BLaER1 (cell line): ENCODE results near the gene ZNF598.

Experiments
- H3K27ac ChIP-seq: shearing (Covaris generic); formaldehyde crosslinking; 2 replicates; pipeline ENCODE4 v1.8.1; 2022
- H3K27me3 ChIP-seq: shearing (Covaris generic); formaldehyde crosslinking; 2 replicates; pipeline ENCODE4 v1.8.1; 2022
- H3K36me3 ChIP-seq: shearing (Covaris generic); formaldehyde crosslinking; 2 replicates; pipeline ENCODE4 v1.8.1; 2022
- H3K4me1 ChIP-seq: shearing (Covaris generic); formaldehyde crosslinking; 2 replicates; pipeline ENCODE4 v1.8.1; 2022
- H3K4me2 ChIP-seq: shearing (Covaris generic); formaldehyde crosslinking; 2 replicates; pipeline ENCODE4 v1.8.1; 2022
- H3K4me3 ChIP-seq: shearing (Covaris generic); formaldehyde crosslinking; 2 replicates; pipeline ENCODE4 v1.8.1; 2022
- H3K9ac ChIP-seq: shearing (Covaris generic); formaldehyde crosslinking; 2 replicates; pipeline ENCODE4 v1.8.1; 2022
- H3K9me3 ChIP-seq: shearing (Covaris generic); formaldehyde crosslinking; 2 replicates; pipeline ENCODE4 v1.8.1; 2022
- H4K20me1 ChIP-seq: shearing (Covaris generic); formaldehyde crosslinking; 2 replicates; pipeline ENCODE4 v1.8.1; 2022
- Cebpa-rat ChIP-seq: shearing (Covaris generic); IDR thresholded peaks from 2 replicates; pipeline ENCODE4 v1.8.1; 2022

Gene ZNF598

DNA sequence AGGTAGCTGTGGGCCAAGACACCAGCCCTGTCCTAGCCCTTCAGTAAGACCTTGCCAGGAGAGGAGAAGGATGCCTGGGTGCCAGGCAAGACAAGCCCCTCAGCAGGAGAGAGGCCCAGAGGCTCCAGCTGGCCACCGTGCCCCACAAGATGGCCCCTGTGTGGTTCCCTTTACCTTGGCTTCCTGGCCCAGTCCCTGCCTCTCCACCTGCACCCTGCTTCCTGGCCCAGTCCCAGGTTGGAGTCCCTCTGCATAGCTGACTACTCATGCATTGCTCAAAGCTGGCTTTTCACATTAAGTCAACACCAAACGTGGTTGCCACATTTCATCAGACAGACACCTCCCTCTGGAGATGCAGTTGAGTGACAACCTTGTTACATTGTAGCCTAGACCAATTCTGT lies 15.9 kb downstream of the ZNF598 start:
- H3K27ac ChIP-seq: no peak overlapping the region

DNA sequence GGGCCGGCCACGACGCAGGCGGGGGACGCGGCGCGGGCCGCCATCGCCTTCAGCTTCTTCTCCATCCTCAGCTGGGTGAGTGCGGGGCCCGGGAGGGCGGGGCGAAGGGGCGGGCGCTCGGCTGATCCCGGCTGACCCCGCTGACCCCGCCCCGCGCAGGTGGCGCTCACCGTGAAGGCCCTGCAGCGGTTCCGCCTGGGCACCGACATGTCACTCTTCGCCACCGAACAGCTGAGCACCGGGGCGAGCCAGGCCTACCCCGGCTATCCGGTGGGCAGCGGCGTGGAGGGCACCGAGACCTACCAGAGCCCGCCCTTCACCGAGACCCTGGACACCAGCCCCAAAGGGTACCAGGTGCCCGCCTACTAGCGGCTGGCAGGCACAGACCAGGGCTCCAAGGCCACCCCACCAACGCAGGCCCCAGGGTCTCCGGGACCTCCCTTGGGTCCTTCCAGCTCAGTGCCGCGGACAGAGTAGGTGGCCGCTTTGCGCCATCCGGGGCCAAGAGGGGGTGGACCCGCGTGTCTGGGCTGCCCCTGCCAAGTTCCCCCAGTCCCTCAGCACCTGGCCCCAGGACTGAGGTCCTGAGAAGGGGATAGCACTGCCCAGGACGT lies 16.8 kb downstream of the ZNF598 start:
- no peak overlapping the region for H3K9ac ChIP-seq

More for the DNA sequence above, 15.9 kb downstream of the ZNF598 start:
- Histone ChIP-seq H4K20me1 (peaks cover 25% of the 10 kb centered on the region), H3K4me3 (no peak overlapping the region), H3K27me3 (peaks cover 43% of the 10 kb centered on the region), H3K36me3 (peaks cover 36% of the 10 kb centered on the region), H3K4me1 (peaks cover 40% of the 10 kb centered on the region), H3K9ac (0 out of 2 replicates have a peak overlapping the region, but pooled peaks have one; percentile 41), H3K9me3 (no peaks in the 10 kb centered on the region), H3K4me2 (peak overlapping the region; percentile 32)
- TF ChIP-seq Cebpa-rat: no peak

DNA sequence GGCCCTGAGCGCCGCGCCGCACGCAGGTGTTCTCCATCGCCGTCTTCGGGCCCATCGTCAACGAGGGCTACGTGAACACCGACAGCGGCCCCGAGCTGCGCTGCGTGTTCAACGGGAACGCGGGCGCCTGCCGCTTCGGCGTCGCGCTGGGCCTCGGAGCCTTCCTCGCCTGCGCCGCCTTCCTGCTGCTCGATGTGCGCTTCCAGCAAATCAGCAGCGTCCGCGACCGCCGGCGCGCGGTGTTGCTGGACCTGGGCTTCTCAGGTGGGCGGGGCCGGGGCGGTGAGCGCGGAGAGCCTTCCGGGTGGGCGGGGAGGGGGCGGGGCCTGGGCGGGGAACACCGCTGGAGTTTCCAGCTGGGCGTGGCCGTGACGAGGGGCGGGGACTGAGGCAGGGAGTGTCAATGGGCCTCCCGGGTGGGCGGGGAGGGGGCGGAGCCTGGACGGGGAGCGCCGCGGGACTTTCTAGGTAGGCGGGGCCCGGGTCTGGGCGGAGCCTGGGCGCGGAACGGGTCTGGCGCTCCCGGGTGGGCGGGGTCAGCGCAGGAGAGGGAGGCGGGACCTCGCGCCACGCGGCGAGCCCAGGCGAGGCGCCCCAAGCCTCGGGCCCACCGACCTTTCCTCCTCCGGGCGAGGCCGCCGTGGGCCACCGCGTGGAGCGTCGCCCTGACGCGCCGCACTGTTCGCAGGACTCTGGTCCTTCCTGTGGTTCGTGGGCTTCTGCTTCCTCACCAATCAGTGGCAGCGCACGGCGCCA lies 17.5 kb downstream of the ZNF598 start:
- H3K4me3 ChIP-seq: peak overlapping the region; percentile 56

More for the DNA sequence above, 16.8 kb downstream of the ZNF598 start:
- Histone ChIP-seq H3K27me3 (peaks cover 52% of the 10 kb centered on the region), H3K4me1 (peaks cover 40% of the 10 kb centered on the region), H3K36me3 (peaks cover 27% of the 10 kb centered on the region), H3K4me3 (no peak overlapping the region), H3K9me3 (no peaks in the 10 kb centered on the region), H4K20me1 (peaks cover 23% of the 10 kb centered on the region), H3K27ac (no peak overlapping the region), H3K4me2 (peak overlapping the region; percentile 32)
- TF ChIP-seq Cebpa-rat: no peak

DNA sequence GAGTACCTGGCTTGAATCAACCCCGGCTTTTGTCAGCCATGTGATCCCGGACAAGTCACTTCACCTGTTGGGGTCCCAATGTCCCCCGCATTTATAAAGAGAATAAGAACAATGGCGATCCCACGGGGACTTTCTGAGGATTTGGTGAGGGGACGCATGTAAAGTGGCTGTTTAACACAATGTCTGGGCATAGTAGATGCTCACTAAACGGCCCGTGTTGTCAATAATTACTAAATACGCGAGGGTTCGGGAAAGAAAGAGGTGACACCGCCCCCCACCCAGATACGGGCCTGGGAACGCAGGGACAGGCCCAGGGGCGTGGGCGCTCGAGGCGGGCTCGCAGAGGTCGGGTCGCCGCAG lies 18.1 kb downstream of the ZNF598 start:
- Histone ChIP-seq H3K9me3 (no peaks in the 10 kb centered on the region), H3K27ac (no peak overlapping the region), H3K4me2 (peak overlapping the region; percentile 75), H4K20me1 (peaks cover 20% of the 10 kb centered on the region), H3K27me3 (peaks cover 52% of the 10 kb centered on the region), H3K36me3 (peaks cover 23% of the 10 kb centered on the region), H3K9ac (no peak overlapping the region), H3K4me1 (peaks cover 40% of the 10 kb centered on the region), H3K4me3 (peak overlapping the region; percentile 56)
- no peak for TF ChIP-seq Cebpa-rat

More for the DNA sequence above, 17.5 kb downstream of the ZNF598 start:
- Histone ChIP-seq H3K9ac (no peak overlapping the region), H3K27me3 (peaks cover 52% of the 10 kb centered on the region), H4K20me1 (peaks cover 21% of the 10 kb centered on the region), H3K27ac (no peak overlapping the region), H3K36me3 (peaks cover 23% of the 10 kb centered on the region), H3K4me1 (peaks cover 40% of the 10 kb centered on the region), H3K9me3 (no peaks in the 10 kb centered on the region), H3K4me2 (peak overlapping the region; percentile 75)
- TF ChIP-seq Cebpa-rat: no peak

DNA sequence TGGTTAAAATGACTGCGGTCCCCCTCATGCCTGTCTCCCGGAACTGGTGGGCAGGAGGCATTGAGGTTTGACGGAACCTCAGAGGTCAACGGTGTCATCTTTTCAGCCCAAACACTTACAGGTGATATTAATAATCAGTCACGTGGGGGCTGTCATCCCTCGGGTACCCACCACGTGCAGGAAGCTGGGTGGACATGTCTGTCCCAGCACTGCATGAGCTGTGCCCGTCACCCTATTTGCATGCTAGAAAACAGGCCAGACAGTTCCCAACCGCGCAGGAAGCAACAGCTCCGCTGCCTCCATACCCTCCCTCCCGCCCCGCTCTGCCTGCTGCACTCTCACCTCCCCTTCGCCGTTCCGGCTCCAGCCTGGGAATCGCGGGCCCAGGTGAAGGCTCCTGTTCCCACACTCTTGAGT lies 18.5 kb downstream of the ZNF598 start:
- H3K9me3 ChIP-seq: no peaks in the 10 kb centered on the region
- no peak for TF ChIP-seq Cebpa-rat
- H4K20me1 ChIP-seq: peaks cover 20% of the 10 kb centered on the region
- H3K4me1 ChIP-seq: peaks cover 41% of the 10 kb centered on the region
- H3K27me3 ChIP-seq: peaks cover 52% of the 10 kb centered on the region
- H3K27ac ChIP-seq: no peak overlapping the region
- H3K36me3 ChIP-seq: peaks cover 23% of the 10 kb centered on the region
- no peak overlapping the region for H3K9ac ChIP-seq
- H3K4me3 ChIP-seq: peak overlapping the region; percentile 56
- peak overlapping the region; percentile 75 for H3K4me2 ChIP-seq

DNA sequence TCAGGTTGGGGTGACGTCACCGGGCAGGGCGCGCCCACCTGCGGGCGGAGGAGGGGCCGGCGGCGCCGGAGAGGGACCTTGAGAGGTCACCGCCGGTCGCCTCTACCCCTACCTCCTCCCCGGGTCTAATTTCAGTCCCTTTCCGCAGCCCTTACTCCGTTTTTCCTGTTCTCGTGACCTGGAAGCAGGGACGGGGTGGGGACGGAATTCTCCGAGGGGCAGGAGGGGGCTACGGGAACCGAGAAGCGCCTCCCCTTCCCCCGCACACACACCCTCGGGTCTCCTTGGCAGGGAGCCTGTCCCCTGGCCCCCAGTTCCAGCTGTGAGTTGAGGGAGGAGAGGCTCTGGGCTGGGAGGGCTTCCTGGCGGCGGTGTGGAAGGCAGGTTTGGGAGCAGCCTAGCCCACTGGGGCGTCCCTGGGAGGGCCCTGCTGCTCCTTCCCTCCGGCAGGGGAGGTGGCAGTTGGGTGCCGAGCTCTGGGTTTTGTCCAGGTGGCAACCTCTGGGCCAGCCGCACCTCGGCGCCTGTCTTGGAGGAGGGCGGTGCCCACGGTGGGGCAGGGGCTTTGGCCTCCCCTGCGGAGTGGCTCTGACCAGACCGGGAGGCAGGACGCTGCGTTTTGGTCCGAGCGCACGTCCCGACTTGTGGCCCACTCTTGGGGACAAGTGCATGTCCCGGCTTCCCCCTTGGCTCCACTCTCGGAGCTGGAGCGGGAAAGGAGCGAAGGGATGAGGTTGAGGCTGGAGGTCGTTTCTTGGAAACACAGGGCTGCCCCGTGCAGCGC lies 19.1 kb downstream of the ZNF598 start:
- Histone ChIP-seq H3K9ac (no peak overlapping the region), H3K9me3 (no peaks in the 10 kb centered on the region)

DNA sequence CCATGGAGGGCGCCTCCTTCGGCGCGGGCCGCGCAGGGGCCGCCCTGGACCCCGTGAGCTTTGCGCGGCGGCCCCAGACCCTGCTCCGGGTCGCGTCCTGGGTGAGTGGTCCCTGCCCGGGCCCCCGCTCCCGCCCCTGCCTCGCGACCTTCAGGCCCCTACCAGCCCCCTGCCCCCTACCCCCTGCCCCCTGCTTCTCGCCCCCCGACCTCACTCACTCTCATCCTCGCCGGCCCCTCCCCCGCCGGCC lies 19.6 kb downstream of the ZNF598 start:
- H3K27me3 ChIP-seq: peaks cover 52% of the 10 kb centered on the region
- peak overlapping the region; percentile 75; the same call in 1 of the 2 replicates for H3K4me2 ChIP-seq
- TF ChIP-seq Cebpa-rat: no peak
- no peaks in the 10 kb centered on the region for H3K9me3 ChIP-seq
- H3K4me1 ChIP-seq: peaks cover 53% of the 10 kb centered on the region
- H4K20me1 ChIP-seq: peaks cover 29% of the 10 kb centered on the region
- H3K36me3 ChIP-seq: peaks cover 22% of the 10 kb centered on the region
- no peak overlapping the region for H3K27ac ChIP-seq
- peak overlapping the region; percentile 42; the same call in 1 of the 2 replicates for H3K4me3 ChIP-seq
- H3K9ac ChIP-seq: no peak overlapping the region

More for the DNA sequence above, 19.1 kb downstream of the ZNF598 start:
- Histone ChIP-seq H3K4me2 (peak overlapping the region; percentile 75), H3K27me3 (peaks cover 52% of the 10 kb centered on the region), H3K36me3 (peaks cover 23% of the 10 kb centered on the region), H4K20me1 (peaks cover 23% of the 10 kb centered on the region), H3K4me1 (peaks cover 47% of the 10 kb centered on the region), H3K27ac (no peak overlapping the region), H3K4me3 (peak overlapping the region; percentile 42; the same call in 1 of the 2 replicates)
- TF ChIP-seq Cebpa-rat: no peak

DNA sequence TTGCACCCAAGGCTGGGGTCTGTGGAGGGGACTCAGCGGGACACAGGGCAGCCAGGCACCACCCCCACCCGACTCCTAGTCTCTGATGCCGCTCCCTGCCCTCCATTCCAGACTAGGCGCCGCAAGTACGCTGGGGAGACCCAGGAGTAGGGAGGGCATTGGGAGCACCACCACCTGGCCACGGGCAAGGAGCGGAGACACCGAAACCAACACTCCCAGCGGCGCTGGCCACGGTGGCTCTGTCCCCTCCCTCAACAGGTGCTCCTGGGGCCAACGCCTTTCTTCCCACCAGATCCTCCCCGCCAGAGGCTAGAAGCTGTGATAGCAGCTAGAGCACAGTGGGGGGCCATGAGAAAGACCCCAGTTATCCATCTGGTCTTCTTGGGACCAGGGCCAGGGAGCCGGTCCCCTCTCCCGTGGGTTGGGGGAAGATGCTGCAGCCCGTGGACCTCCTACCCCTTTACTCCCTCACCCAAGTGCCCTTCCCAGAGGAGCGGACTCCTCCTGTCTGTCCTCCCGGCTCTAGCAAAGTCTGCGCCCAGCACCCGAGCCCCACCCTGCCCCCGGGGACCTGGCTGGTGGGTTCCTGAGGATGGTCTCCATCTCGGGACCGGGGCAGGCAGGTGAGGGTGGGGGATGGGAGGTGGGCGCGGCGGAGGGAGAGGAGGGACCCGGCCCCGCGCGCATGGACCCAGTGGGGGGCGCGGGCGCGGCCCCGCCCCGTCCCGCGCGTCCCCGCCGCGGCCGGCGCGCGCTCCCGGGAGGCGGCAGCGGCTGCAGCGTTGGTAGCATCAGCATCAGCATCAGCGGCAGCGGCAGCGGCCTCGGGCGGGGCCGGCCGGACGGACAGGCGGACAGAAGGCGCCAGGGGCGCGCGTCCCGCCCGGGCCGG lies 20.2 kb downstream of the ZNF598 start, which contains the start of gene SYNGR3:
Gene SYNGR3 (plus strand): TSS at position 762 of the 892 bp plus-strand sequence. CDS start 133 bp downstream, outside the sequence.
- Histone ChIP-seq H3K9ac (no peak within 1 kb of the TSS), H3K36me3 (peaks cover 22% of the 10 kb centered on the region), H3K9me3 (no peaks in the 10 kb centered on the region), H3K4me2 (peak within 1 kb of the TSS; percentile 75), H3K27me3 (peaks cover 52% of the 10 kb centered on the region), H4K20me1 (peaks cover 32% of the 10 kb centered on the region), H3K27ac (no peak within 1 kb of the TSS), H3K4me3 (peak within 1 kb of the TSS; percentile 42; the same call in 1 of the 2 replicates), H3K4me1 (peaks cover 57% of the 10 kb centered on the region)
- TF ChIP-seq Cebpa-rat: no peak

DNA sequence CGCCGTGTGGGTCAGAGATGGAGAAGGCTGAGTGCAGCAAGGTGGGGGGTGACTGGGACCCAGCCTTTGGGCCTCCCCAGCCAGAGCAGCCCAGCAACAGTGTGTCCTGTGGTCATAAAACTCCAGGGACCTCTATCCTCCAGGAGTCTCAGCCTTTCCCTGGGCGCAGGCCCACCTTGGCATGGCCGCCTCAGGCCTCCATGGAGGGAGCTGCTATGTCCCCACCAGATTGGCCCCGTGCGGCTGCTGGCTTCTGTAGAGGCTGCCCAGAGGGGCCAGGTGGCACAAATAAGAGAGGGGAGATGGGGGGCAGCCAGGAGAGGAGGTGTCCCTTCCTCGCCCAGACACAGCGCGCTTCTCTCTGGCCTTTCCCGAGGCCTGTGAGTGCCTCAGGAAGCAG lies 22.4 kb downstream of the ZNF598 start:
- Histone ChIP-seq H3K27ac (no peak overlapping the region), H3K4me2 (no peak overlapping the region), H3K4me3 (no peak overlapping the region), H3K9ac (no peak overlapping the region), H3K4me1 (peaks cover 42% of the 10 kb centered on the region), H3K27me3 (peaks cover 63% of the 10 kb centered on the region), H4K20me1 (peaks cover 37% of the 10 kb centered on the region), H3K36me3 (peaks cover 22% of the 10 kb centered on the region), H3K9me3 (no peaks in the 10 kb centered on the region)
- TF ChIP-seq Cebpa-rat: no peak
